Heart left ventricle (tissue), 13 donors: ENCODE measurements around the gene MAP3K7CL.
"Not testable (repeated sequence)": the region's sequence is repeated elsewhere in the genome, so short reads cannot be mapped to it uniquely, and the experiment has no call there.

Source experiments
- CTCF ChIP-seq, 12 donors: fragments of 200-600 bp; sonication (generic) in 4 of 12; IDR thresholded peaks; one replicate each; pipeline versions ENCODE4 v1.5.0 to v1.8.0; 2018 to 2022; ENCODE audit warnings: antibody characterized with exemption in 12 of 12, mild to moderate bottlenecking in 5 of 12
- POLR2A ChIP-seq, 2 donors: fragments of 450-650 bp; IDR thresholded peaks; one replicate each; pipeline ENCODE4 v1.6.1; 2017; ENCODE audit warnings: antibody characterized with exemption in 2 of 2, mild to moderate bottlenecking in 2 of 2, moderate library complexity in 2 of 2
- donor health status: ischemic (EF 13 %, LVEDD 7.1; RV severe dilation, severe dysfunction).
- donor health status: DM: no; HTN: yes; CAD: no.
- donor health status: DM: no; HTN: no; CAD: no.
- donor health status: ischemic (EF 25% LVEDD 6.9; RV normal size, moderate dysfunction).
- donor health status: ischemic (EF 25% LVEDD 5.7; RV mildly dilated, moderate dysfunction).
- donor health status: ischemic (EF 35%, LVEDD 5.7; RV mildly dilated, moderate dysfunction).
- donor health status: nonischemic (EF 11% LVEDD 7.7; RV severe dilation, severe dysfunction).
- donor health status: DM: yes; HTN: yes; CAD: no.
- donor health status: PGD.
- donor health status: ischemic (EF 29% LVEDD 5.4; RV normal size, mild dysfunction).
- donor health status: nonischemic (EF 23%, LVEDD 6.1; RV moderate dilation, normal function).

GRCh38 chr21:29167481-29167880, 37.0 kb downstream of the MAP3K7CL start:
- not testable (repeated sequence) for TF ChIP-seq CTCF, POLR2A (IDR thresholded peaks at IDR 0.05)
